Stimulated activated CD4-positive, alpha-beta T cell treated with anti-CD3 and anti-CD28 coated beads, Interleukin-15, amount 100 ng/mL, for 48 hours (primary cell): ENCODE measurements around the gene ANKRD44.
"Not testable (repeated sequence)": the region's sequence is repeated elsewhere in the genome, so short reads cannot be mapped to it uniquely, and the experiment has no call there.

Experiments
- DNase-seq, 2 donors: peaks; one replicate each; pipeline ENCODE4 v3.0.0-alpha.2; 2020; ENCODE audit warnings: low read depth in 2 of 2

ANKRD44 gene

GRCh38 chr2:197259470-197259999, 51.0 kb downstream of the ANKRD44 start:
- DNase-seq = no peak

DNA sequence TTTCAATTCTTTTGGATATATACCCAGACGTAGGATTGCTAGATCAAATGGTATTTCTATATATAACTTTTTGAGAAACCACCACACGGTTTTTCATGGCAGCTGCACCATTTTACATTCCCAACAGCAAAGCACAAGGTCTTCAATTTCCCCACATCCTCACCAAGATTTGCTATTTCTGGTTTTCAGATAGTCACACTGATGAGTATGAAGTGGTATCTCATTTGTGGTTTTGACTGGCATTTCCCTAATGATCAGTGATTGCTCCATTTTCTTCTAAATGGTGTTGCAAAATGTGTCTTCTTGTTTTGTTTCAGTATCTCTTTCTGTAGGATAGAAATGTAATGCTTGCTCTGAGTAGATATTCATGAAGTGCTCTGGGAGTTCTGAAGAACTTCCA, 52.0 kb downstream of the ANKRD44 start:
- no peak for DNase-seq

- DNase-seq = no peak
These were observed 53.9 kb downstream of the ANKRD44 start for GRCh38 chr2:197256547-197257170.

- no peak for DNase-seq
These were observed 54.6 kb downstream of the ANKRD44 start for GRCh38 chr2:197256021-197256420.

DNA sequence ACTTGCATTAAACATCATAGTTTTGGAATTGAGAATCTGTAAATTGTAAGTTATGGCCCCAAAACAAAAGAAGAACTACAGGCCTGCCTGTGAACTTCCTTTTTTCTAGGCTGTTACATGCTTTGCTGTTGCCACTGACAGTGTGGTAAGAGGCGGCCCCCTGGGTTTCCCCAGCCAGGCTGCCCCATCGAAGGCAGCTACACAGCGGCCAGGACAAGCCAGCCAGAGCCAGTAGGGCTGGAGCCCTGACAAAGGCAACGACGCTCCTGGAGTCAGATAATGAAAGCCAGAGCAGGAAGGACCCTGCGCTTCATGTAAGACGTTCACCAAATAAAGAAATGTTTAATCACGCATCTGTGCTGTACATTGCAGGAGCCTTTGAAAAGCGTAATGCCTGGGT, 55.0 kb downstream of the ANKRD44 start:
- peak; percentile 56 to 65 for DNase-seq

DNA sequence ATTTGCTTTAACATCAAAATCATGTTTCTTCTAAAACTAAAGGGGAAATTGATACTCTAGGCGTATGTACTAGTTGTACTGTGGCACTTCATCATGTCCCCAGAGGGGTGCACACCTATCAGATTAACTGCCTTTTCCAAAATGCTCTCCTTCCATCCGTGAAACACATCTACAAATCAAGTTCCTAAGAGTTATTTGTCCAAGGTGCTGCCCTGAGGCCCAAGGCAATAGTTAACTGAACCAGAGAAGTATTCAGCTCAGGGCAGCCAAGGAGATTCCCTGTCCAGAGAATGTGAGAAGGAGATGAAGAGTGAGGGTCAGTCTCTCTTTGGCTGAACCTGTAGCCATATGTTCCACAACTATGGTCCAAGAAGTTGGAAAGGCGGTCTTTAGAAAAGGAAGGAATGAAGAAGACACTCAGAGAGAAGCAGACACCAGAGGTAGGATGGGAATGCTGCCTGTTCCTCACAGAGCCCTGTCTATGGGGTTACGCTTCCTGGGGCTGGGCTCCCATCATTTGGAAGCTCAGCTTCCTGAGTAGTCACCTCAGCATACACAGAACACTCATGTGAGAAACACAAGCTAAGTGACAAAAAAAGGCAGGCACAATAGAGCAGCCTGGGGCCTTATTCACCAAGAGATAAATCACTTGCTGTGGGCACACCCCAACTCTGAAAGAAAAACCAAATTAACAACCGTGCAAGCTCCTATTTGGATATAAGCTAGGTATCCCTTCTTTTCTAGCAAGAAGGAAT, 55.6 kb downstream of the ANKRD44 start:
- no peak for DNase-seq

DNA sequence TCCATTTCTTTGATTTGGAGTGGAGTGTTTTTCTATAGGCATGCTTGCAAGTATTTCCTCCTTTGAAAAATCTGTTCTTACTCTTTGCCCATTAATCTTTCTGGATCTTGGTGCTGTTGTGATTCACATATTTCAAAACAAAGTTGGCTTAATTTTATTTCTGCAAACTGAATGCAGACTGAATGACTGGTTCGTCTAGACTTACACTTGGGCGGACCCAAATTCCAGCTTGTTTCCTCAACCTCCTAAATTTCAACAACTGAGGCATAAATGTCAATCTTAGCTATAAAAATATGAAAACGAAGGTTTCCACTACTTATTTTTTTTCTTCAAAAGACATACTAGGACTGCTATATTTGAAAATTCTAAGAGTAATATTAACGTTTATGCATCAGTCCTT, 59.0 kb downstream of the ANKRD44 start:
- no peak for DNase-seq

- no peak for DNase-seq
These were observed 59.4 kb downstream of the ANKRD44 start for GRCh38 chr2:197251163-197251562.

GRCh38 chr2:197250084-197250397, 60.5 kb downstream of the ANKRD44 start:
- no peak for DNase-seq

GRCh38 chr2:197249381-197250083, 61.0 kb downstream of the ANKRD44 start:
- no peak for DNase-seq

DNA sequence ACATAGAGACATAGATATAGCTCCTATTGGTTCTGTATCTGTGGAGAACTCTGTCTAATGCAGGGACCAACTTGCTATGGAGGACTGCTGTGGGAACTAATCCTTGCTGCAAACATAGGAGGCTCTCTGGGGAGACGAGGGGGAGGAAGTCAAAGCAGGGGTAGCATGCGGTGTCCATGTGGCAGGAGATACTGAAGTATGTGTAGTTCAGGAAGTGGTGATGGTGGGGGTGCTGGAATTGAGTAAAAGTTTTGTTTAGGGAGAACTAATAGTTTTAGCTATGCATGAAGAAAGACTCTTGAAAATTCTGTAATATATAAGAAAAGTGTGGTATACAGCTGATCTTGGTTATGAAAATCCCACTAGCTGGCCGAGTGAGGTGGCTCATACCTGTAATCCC, 62.0 kb downstream of the ANKRD44 start:
- DNase-seq = no peak

DNA sequence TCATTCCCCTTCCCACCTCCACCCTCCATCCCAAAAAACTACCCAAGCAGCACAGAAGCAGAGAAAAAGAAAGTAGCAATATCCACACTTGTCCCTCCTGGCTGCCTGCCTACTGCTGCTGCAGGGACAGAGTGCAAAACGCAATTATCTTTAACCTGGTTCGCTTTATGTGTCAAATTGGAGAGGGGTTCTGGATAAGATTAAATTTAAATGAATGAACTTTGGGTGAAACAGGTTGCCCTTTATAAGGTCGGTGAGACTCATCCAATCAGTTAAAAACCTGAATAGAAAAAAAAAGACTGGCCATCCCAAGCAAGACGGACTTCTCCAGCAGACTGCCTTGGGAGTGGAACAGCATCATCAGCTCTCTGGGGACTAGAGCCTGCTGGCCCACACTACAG, 62.6 kb downstream of the ANKRD44 start:
- no peak for DNase-seq

GRCh38 chr2:197247083-197247482, 63.5 kb downstream of the ANKRD44 start:
- DNase-seq = no peak

GRCh38 chr2:197245829-197246804, 64.5 kb downstream of the ANKRD44 start:
- no peak for DNase-seq

- DNase-seq = no peak
These were observed 66.2 kb downstream of the ANKRD44 start for GRCh38 chr2:197244349-197244748.

DNA sequence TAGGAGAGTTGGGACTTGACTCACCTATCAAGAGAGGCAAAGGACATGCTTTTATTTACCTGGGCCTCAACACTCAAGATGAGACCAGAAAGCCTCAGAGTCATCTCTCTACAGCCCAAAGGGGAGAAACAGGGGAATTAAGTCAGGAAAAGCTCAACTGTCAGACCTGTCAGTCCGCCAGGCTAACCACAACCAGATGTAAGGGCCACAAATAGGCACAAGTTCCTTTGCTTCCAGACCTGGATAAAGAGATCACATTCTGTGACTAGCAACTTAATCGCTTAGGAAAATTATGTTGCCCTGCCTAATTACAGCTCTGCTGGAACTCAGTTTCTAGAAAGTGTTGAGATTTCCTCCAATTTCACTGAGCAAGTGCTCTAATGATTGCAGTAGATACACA, 67.9 kb downstream of the ANKRD44 start:
- no peak for DNase-seq

DNA sequence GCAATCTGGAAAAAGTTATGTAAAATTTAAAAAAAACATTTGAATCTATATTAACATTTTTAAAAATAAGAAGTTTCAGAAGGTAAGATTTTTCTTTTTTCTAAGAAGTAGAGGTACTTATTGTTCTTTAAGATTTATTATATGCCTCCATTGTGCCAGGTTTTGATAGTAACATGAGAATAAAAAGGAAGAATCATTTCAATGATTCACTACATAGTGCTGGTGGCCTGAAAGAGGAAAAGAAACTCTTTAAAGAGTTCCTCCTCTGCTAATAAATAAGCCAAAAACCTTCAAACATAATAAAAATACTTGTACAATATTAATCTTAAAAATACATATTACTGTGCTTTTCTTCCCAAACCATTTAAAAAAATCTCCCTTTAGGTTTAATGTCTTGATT, 69.0 kb downstream of the ANKRD44 start:
- DNase-seq = no peak

DNA sequence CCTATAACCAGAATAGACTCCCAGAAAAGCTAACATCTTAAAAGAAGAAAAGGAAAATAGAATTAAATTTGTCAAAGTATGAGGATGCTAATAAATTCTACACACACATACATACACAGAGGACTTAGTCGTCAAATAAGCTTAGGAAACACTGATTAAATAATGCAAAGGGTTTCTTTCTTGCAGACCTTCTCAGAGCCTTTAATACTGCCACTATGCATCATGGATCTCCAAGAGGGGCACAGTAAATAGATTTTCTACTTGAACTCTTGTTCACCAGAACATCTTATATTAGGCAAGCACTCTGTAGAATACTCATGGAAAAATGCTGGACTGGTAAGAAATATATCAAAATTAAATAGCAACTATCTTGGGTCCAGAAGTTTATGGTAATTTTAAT, 69.4 kb downstream of the ANKRD44 start:
- no peak for DNase-seq

- DNase-seq = no peak
These were observed 70.0 kb downstream of the ANKRD44 start for GRCh38 chr2:197240421-197241041.

DNA sequence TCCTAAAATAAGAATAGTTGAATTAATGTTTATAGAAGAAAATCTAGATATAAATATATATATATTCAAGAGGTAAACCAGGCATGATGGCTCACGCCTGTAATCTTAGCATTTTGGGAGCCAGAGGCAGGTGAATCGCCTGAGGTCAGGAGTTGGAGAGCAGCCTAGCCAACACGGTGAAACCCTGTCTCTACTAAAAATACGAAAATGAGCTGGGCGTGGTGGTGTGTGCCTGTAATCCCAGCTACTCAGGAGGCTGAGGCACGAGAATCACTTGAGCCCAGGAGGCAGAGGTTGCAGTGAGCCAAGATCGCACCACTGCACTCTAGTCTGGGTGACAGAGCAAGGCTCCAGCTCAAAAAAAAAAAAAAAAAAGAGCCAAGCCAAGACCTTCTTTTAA, 70.6 kb downstream of the ANKRD44 start:
- not testable (repeated sequence) for DNase-seq

DNA sequence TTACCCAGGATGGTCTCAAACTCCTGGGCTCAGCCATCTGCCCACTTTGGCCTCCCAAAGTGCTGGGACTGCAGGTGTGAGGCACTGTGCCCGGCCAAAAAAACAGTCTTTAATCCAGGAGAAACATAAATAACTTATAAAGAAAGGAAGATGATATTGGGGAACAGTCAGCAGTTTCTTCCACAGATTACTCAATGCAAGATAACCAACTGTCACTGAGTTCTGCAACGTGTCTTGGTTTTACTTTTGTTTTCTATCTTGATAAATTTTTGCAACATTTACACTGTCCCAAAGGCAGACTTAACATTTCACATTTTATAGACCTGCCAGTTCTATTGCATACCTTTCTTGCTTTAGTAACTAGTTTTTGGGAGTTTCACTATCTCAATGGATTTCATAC, 71.1 kb downstream of the ANKRD44 start:
- DNase-seq = no peak
